Upper lobe of left lung (tissue), 4 donors: Measurements from ENCODE around the gene RDM1.

ENCODE experiments used
- CTCF ChIP-seq, 6 experiments: fragments of 450-650 bp in 4 of 6; fragments of 200-600 bp in 2 of 6; sonication (generic) in 2 of 6; IDR thresholded peaks; one replicate each; pipeline ENCODE4 v1.5.1; 2016 to 2019; ENCODE audit warnings: antibody characterized with exemption in 6 of 6
- POLR2A ChIP-seq, 4 donors: fragments of 450-650 bp; IDR thresholded peaks; one replicate each; pipeline ENCODE4 v1.5.1; 2016 to 2017; ENCODE audit warnings: antibody characterized with exemption in 4 of 4, mild to moderate bottlenecking in 2 of 4

- TF ChIP-seq CTCF (IDR thresholded peaks at IDR 0.05) (no peak), POLR2A (IDR thresholded peaks at IDR 0.05) (no peak)
Measured at GRCh38 chr17:35917519-35918213, 12.9 kb downstream of the RDM1 start.
